Osteoblast (primary cell): ENCODE results near the gene SLC30A3. TPM values are rescaled to one million over a fixed set of nuclear protein-coding genes. Genes with fewer than 3 reads are reported as not detected.

Source experiments
- DNase-seq: peaks from one replicate; pipeline ENCODE4 v3.0.0; 2011; ENCODE audit warnings: low spot score, mixed read lengths; ENCODE audit not compliant: insufficient read length; ENCODE audit errors: missing footprints
- H2AFZ ChIP-seq: 2 replicates; pipeline ENCODE4 v1.6.0; 2011; ENCODE audit warnings: mild to moderate bottlenecking, low read length
- H3K27ac ChIP-seq: 2 replicates; pipeline ENCODE4 v1.5.1; 2011; ENCODE audit warnings: mild to moderate bottlenecking, low read depth, low read length, moderate library complexity
- H3K27me3 ChIP-seq: 2 replicates; pipeline ENCODE4 v1.6.0; 2012; ENCODE audit warnings: mild to moderate bottlenecking, control low read depth, inconsistent platforms, low read length, moderate library complexity; ENCODE audit not compliant: insufficient read depth
- H3K36me3 ChIP-seq: 2 replicates; pipeline ENCODE4 v1.5.1; 2011; ENCODE audit warnings: mild to moderate bottlenecking, low read length, control low read depth, moderate library complexity; ENCODE audit not compliant: insufficient read depth
- H3K4me1 ChIP-seq: 2 replicates; pipeline ENCODE4 v1.5.1; 2011; ENCODE audit warnings: mild to moderate bottlenecking, low read length, control low read depth, moderate library complexity; ENCODE audit not compliant: insufficient read depth
- H3K4me2 ChIP-seq: 2 replicates; pipeline ENCODE4 v1.6.0; 2011; ENCODE audit warnings: mild to moderate bottlenecking, low read length; ENCODE audit not compliant: insufficient read depth
- H3K4me3 ChIP-seq: fragments of 200-600 bp; sonication (generic); 3 replicates; pipeline ENCODE4 v1.5.1; 2012; ENCODE audit warnings: mild to moderate bottlenecking, low read length, inconsistent platforms; ENCODE audit not compliant: insufficient read depth
- H3K79me2 ChIP-seq: 2 replicates; pipeline ENCODE4 v1.6.0; 2012; ENCODE audit warnings: mild to moderate bottlenecking, low read length, control low read depth, inconsistent platforms; ENCODE audit not compliant: insufficient read depth
- H3K9me3 ChIP-seq: 2 replicates; pipeline ENCODE4 v1.5.1; 2011; ENCODE audit warnings: low read depth, low read length, control low read depth
- H4K20me1 ChIP-seq: 2 replicates; pipeline ENCODE4 v1.6.0; 2012; ENCODE audit warnings: mild to moderate bottlenecking, low read length, control low read depth; ENCODE audit not compliant: insufficient read depth
- CTCF ChIP-seq: IDR thresholded peaks from 2 replicates; pipeline ENCODE4 v1.5.1; 2011; ENCODE audit warnings: mild to moderate bottlenecking, low read depth, low read length, moderate library complexity; ENCODE audit errors: extremely low read depth
- total RNA-seq: library from RNA; depleted of rRNA; stranded (reverse); fragments of >200 nt; gene quantifications from 2 replicates; pipeline ENCODE4 v1.2.3, GENCODE V29; 2012

SLC30A3 gene
- total RNA-seq, 1 donor: under 0.01 TPM

GRCh38 chr2:27236626-27237025 lies 26.2 kb downstream of the SLC30A3 start:
- Histone ChIP-seq H4K20me1 (no peaks in the 10 kb centered on the region), H3K27ac (no peak overlapping the region), H3K4me2 (no peak overlapping the region), H3K9me3 (no peaks in the 10 kb centered on the region), H3K36me3 (peaks cover 93% of the 10 kb centered on the region), H3K27me3 (no peaks in the 10 kb centered on the region), H3K4me1 (no peaks in the 10 kb centered on the region), H2AFZ (no peak overlapping the region), H3K4me3 (no peak overlapping the region), H3K79me2 (no peaks in the 10 kb centered on the region)
- DNase-seq: peak; percentile 49
- TF ChIP-seq CTCF: no peak

- no peak overlapping the region for H3K27ac ChIP-seq
- no peak overlapping the region for H3K4me2 ChIP-seq
- DNase-seq: no peak
- TF ChIP-seq CTCF: no peak
- H3K27me3 ChIP-seq: no peaks in the 10 kb centered on the region
- H3K9me3 ChIP-seq: no peaks in the 10 kb centered on the region
- H3K79me2 ChIP-seq: no peaks in the 10 kb centered on the region
- no peak overlapping the region for H3K4me3 ChIP-seq
- H2AFZ ChIP-seq: no peak overlapping the region
- no peaks in the 10 kb centered on the region for H3K4me1 ChIP-seq
- H3K36me3 ChIP-seq: peaks cover 93% of the 10 kb centered on the region
- no peaks in the 10 kb centered on the region for H4K20me1 ChIP-seq
These were observed 26.7 kb downstream of the SLC30A3 start for GRCh38 chr2:27236136-27236535.

GRCh38 chr2:27233341-27233740 lies 29.5 kb downstream of the SLC30A3 start:
- Histone ChIP-seq H4K20me1 (no peaks in the 10 kb centered on the region), H3K4me2 (no peak overlapping the region), H3K27me3 (no peaks in the 10 kb centered on the region), H2AFZ (no peak overlapping the region), H3K36me3 (peaks cover 89% of the 10 kb centered on the region), H3K27ac (no peak overlapping the region), H3K79me2 (no peaks in the 10 kb centered on the region), H3K9me3 (no peaks in the 10 kb centered on the region), H3K4me1 (no peaks in the 10 kb centered on the region), H3K4me3 (no peak overlapping the region)
- TF ChIP-seq CTCF: no peak
- DNase-seq: peak; percentile 61

- DNase-seq: peak; percentile 32
- Histone ChIP-seq H3K4me3 (no peak overlapping the region), H3K4me2 (no peak overlapping the region)
These were observed 30.9 kb downstream of the SLC30A3 start for GRCh38 chr2:27231921-27232320.

More at GRCh38 chr2:27231921-27232320, 30.9 kb downstream of the SLC30A3 start:
- Histone ChIP-seq H3K27me3 (no peaks in the 10 kb centered on the region), H3K36me3 (peaks cover 88% of the 10 kb centered on the region), H3K9me3 (no peaks in the 10 kb centered on the region), H3K4me1 (no peaks in the 10 kb centered on the region), H4K20me1 (no peaks in the 10 kb centered on the region), H3K27ac (no peak overlapping the region), H2AFZ (no peak overlapping the region), H3K79me2 (no peaks in the 10 kb centered on the region)
- TF ChIP-seq CTCF: no peak
